ENCODE data around the gene PIK3R1. TPM values are rescaled to one million over a fixed set of nuclear protein-coding genes. Genes with fewer than 3 reads are reported as not detected.

Gene PIK3R1
- total RNA-seq, 1 donor from 2014 or later: 18.4 TPM

DNA sequence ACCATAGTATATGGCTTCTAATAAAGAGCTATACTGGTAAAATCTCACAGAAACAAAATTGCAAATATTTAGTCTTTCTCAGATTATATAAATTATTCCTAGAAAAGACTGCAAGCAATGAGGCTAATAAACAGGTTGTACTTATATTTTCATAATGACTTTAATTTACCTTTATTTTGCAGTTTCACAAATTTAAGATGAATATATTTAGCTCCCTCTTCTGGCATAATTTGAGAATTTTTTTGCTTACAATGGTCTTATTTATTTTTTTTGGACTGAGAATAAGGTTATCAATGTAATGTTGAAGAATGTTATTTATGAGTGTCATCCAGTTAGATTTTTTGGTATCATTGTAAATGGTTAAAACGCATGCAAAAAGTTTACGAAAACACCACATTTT, 56.7 kb downstream of the PIK3R1 start:
- DNase-seq: peak; percentile 44

DNA sequence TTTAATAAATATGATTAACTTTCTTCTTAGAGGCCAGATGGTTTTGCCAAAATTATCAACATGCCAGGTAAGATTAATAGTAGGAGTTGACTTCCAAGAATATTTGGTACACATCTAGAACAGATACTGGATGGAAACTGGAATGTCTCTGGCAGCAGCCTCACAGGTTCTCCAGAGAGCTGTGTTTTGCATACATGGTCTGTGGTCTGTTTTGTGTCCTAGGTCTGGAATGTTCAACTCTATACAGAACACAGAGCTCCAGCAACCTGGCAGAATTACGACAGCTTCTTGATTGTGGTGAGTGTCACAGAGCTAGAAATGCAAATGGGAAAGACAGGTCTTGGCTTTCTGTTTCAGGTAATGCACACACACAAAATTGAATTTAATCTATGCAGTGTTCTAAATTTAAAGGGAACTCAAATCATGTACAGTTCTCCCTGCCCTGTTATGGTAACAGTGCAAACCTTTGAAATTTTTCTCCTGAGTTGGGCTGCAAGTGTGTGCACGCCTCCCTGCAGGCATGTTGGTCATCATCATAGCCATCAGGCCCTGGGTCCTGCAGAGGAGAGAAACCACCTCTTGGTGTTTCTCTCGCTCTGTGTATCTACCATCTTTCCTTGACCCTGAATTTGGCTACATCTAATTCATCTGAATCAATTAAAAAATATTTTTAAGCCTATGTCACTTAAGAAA, 58.3 kb downstream of the PIK3R1 start:
- no peak for DNase-seq

DNA sequence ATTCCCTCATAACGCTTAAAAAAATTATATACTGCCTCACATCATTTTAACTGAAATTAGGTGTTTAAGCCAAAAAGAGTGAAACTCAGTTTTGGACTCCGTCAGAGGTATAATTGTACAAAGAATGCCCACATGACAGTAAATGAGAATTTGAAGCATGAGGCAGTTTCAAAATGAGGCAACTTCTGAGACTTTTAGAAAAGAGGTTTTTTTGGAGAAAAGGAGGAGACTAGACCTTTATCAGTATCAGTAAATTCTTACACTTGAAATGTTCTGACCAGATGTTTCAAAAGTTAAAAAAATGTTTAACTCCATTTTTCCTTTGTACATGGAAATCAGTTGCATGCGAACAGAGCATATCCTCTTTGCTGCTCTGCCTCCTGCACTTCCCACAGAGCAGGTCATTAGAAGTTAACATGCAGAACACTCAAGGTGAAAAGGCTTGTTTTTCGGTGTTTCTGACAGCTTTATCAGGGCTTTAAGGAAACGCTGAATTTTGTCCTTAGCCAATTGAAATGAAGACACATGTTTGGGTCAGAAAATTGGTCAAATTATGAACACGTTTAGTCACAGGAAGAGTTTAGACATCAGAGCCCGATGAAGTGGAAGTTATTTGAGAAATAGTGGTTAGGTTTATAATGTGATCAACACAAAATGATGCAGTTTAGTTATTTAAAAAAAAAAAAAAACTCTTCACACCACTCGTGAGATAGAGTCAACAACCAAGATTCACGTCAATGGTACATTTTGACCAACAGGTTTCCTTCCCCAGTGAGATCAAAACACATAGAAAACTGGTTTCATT, 59.5 kb downstream of the PIK3R1 start:
- no peak for DNase-seq

DNA sequence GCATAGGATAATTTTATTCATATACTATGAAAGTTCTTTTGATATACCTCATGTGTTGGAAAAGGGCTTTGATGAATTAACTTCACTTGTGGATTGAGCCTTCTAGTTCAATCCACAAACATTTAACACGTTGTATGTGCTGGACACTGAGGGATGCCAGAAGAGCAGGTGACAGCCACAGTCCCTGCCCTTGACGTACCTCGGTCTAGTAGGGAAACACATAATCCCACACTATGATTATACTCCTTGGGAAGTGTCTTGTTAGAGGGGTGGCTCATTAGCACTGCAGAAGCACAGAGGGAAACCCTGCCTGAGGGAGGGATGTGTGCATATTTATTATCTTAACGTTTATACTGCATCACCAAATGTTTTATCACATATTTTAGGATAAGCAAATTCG, 61.2 kb downstream of the PIK3R1 start:
- no peak for DNase-seq

DNA sequence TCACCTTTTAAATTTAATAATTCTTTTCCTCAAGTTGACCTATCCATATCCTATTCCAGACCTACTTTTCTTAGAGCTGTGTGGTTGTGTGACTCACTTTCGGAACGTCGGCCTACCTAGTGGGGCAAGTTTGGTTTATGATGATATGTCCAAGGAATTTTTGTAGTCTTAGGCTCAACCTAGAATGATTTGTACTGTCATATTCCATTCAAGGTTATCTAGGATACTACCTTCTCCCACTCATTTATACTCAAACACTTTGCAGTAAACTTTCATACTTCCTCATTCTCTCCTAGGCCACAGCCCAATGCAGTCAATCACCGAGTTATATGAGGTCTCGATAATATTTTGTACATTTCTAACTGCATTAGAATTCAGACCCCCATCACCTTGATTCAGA, 61.9 kb downstream of the PIK3R1 start:
- no peak for DNase-seq

DNA sequence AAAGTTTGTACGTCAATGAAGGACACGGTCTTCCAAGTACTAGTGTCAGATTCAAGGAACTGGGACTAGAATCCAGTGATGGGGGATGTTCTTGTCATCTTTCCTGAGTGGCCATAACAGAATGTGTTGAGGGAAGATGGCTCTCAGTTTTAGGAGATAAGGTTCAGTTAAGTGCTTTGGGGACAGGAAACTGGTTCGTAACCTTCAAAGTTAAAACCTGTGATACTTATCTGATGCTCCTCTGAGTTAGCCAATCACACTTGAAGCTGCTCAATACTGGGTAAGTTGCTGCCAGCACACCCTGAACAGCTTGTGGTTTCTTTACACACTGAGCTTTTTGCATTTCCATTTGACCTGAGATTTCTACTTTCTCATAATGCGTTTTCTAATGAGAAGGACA, 64.4 kb downstream of the PIK3R1 start:
- no peak for DNase-seq

DNA sequence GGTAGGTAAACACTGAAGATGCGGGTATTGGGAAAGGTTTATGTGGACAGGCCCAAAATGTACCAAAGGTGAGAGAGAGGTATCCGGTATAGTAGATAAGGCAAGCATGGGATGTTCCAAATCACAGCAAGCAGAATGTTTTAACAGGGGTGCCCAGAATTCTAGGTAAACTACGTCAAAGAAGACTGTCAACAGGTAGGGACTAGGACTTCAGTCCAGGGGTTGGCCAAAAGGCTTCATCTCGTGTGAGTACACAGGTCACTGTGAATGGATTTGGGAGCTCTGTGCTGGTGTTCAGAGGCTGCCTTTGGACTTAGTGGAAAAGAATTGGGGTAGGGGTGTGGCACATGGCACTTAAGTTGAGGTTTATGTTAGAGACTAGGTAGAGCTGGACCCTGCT, 66.4 kb downstream of the PIK3R1 start:
- DNase-seq: no peak

DNA sequence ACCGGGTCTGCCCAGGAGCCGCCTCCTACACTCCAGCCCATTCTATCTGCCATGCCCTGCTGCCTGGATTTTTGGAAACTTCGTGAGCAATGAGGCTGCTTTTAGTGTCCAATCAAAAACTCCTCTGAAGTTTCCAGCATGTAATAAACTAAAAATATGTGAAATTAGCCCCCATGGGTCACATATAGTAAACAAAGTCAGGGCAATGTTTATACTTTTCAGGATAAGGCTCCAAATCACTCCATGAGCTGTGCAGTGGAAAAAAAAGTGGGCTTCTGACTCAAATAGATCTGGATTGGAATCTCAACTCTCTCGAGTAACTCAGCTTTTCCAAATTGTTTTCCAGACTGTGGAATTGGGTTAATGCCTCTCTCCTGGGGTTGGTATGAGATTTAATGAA, 68.2 kb downstream of the PIK3R1 start:
- no peak for DNase-seq

DNA sequence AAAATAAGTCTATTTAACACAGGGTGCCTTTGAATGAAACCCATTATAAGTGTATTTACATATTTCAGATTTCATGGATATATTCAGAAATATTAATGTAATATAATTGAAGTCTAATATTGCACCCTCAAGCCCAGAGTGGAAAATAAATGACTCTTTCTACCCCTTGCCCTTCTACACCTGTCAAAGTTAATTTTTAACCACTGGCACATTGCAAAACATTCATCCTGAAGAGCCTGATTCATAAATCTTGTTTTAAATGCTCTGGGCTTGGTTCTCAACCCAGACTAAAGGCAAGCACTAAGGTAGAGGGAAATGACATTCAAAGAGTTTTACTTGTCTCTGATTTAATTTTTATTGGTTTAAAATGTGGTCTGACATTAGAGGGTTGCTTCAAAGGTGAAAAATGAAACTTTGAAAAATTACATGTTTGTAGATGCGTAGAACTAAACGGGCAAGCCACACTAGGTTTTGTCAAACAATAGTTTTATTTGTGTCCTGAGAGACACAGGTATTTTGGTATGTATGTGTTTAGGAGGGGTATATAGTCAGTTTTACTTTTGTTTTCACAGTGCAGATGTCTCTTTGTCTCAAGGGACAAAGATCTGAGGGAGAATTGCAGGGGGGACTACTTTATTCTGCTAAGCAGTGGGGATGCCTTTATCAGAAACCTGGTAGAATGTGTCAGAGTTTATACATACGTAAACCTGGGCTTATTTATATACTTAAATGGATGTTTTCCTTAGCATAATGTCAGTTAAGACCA, 69.7 kb downstream of the PIK3R1 start:
- no peak for DNase-seq

DNA sequence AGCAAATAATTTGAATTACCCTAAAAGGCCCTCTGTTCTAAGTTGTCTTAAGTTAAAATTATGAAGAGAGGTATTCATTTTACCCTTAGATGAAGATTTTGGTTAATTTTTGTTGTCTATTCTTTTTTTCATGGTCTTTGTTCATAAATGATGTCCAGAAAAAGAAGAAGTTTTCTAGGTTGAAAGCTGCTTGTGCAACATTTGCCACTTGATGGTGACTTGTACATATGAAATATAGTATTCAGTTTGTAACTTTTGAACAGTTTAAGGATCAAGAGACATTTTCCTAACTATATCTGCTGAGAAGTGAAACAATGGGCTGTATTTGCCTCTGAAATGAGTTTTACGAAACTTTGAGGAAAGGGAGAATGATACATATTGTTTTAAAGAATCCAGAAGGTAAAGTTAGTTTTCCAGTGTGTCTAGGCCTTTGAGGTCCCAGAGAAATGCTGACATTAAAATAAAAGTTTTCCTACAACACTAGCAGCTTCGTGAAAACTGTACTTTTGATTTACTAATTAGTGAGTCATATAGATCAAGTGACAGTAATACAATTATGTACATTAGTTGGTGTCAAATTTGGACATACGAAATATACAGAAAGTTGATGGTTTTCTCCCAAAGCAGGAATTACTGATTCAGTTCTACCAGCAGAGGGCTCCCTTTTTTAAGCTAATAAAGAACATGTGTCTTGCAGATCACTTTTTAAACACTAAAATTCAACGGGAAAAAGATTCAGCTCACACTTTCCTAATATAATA, 70.5 kb downstream of the PIK3R1 start:
- peak; percentile 76 for DNase-seq

DNA sequence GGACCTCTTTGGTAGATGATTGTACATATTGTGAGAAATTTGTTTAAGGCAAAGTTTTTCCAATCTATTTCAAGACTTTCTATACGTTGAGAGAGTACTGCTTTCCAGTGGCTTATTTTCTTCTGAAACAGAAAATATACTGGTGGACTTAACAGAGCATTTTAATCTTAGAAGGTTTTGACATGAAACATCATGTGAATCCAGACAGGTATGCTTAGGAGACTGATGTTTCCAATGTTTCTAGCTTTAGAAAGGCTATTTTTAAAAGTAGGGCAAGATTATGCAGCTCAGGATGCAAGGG, 71.0 kb downstream of the PIK3R1 start:
- DNase-seq: no peak

DNA sequence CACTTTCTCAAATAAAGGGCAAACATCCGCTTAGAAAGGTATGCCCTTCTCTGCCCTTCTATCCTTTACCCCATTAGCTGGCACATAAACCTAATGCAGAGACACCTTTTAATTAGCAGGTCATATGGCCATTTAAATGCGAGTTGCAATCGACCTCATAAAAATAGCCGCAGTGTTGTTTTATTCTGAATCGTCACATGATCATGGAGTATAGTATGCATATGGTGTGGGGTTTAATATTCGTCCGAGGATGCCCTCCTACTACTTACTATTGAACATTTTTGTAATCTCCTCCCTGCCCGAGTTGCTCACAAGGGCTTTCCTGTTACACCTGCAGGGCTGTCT, 72.0 kb downstream of the PIK3R1 start:
- no peak for DNase-seq

DNA sequence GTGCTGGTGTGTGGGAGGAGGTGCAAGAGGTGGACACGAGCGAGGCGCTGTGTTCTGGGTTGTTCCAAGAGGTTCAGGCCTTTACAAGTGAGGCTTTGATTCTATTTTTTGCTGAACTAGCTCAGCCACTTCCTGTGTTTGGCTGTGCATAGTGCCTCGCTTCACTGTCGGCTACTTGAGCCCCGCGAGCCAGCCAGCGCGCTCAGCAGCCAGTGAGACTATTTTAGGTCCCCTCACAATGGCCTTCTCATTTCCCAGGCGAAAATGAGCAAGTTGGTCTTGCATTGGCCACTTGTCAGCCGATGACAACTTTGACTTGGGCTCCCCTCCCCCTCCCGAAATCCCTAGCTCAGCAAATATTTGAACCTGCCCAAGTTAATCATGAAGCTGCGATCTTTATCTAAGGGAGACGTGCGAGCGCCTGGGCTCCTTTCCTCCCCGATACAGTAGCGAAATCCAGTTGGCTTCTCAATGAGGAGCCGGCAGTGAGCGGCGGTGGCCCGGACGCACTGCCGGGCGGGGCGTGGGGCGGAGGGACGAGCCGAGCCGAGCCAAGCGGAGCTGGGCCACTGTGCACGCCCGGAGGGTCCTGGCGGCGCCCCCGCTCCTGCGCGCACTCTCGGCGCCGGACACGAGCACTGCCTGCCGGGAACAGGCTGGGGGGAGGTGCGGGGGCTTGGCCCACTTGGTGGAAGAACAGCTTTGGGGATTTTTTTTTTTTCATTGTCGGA, 72.6 kb downstream of the PIK3R1 start:
- peak; percentile 69 for DNase-seq

DNA sequence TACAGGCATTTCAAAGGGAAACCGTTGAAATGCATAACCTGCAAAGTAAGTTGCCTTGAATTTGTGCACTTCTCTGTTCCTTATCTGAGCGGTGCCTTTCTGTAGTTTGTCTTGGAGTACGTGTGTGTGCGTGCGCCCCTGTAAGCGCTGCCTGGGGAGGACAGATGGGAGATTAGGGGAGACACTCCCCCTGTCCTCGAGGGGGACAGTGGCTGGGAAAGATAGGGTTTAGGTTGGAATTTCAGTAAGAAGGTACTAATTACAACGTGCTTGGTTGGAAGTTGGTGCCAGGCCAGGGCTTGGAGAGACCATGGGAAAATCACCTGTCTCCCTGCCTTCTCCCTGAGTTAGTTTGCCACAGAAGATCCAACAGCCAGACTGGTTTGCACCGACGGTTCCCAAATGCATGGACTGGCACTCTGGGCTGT, 73.2 kb downstream of the PIK3R1 start:
- no peak for DNase-seq

DNA sequence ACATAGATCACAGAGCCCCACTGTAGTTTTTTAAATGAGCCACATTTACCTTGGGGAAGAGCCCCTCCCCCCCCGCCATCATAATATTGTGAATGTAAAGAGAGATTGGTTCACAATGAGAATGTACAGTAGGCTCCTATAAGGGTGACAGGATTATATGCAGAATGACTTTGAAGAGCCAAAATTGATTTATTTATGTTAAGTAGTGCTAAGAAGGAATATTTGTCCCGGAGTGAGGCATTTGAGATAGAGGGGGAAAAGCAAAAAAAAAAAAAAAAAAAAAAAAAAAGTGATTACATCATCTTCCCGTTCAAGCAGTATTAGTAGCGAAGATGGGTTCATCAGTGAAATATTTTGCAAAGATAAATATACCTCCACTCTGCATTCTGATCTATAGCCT, 73.9 kb downstream of the PIK3R1 start:
- no peak for DNase-seq

DNA sequence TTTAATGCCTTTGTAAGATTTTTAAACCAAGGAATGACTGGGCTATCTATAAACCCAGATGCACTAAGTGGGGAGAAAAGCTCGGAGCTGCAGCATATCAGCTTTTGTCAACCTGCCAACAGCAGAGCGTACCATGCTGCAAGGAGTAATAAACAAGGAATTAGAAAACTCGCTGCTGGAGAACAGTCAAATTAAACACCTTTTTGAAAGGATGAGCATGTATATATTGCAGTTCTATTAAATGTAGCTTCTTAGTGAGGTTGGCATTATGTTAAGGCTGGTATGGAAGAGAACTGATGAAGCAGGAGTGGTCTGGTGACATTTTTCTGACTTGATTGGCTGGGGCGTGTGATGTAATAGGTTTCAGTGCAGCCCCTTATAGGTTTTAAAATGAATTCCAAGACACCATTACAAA, 74.7 kb downstream of the PIK3R1 start:
- DNase-seq: no peak

DNA sequence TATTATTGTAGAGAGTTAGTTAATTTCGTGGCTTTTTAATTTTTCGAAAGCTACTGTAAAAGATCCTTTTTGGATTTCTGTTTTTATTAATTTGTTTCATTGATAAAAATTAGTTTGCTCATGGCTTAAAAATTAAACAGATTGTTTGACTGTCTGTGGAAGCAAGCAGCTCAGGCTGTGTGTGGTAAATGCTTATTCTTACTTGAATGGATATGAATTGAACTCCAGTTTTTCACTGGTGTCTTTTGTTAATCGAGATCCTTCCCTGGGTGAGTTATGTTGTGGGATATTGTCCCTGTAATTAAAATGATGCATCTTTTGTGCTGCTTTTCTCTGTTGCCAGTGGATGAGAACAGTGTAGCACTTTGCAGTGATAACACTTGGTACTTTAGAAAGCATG, 75.3 kb downstream of the PIK3R1 start:
- no peak for DNase-seq

DNA sequence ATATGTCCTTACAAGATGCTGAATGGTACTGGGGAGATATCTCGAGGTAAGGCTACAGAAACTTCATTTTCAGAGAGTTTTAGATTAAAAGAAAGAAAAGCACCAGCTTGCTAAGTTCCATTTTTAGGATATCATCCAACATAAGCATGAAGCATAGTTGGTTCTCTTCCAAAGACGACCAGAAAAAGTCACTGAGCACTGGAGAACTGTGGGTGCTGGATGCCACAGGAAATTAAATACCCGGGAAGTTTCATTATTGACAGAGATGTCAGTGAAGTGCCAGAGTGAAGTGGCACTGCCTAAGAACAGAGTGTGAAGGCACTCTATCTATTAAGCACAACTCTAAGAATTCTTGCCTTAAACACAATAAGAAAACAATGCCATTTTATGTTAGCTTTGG, 76.8 kb downstream of the PIK3R1 start:
- no peak for DNase-seq

DNA sequence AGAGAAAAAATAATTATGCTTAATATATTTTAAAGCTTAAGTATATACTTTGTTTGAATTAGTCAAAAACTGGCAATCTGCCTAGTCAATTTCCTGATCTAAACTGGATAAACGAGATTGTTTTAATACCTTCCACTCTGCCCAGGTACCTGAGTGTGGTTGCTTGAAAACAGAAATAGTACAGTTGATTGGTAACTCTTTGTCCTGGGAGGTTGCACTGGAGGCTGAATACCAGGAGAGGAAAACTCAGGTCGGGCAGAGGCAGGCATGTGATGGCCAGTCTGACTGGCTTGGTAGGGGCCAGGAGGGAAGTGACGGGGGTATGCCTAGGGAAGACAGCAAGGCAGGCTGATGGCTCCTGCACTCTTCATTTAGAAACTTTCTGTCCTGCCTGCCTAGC, 80.2 kb downstream of the PIK3R1 start:
- no peak for DNase-seq

DNA sequence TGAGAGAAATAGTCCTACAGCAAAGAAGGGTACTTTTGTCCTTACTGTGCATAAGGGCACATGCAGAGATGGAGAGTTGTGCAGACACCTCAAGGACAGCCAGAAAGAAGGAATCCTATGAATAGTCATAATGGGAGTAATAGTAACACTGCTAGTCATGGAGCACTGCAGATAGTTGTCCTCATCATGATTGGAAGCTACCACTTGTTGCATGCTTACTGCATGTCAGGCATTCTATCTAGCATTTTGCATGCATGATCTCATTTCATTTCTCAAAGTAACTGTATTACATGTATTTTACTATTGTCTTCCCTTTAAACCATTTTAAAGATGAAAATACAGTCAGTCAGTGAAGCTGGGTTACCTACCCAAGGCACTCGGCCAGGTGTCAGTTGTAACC, 81.3 kb downstream of the PIK3R1 start:
- DNase-seq: no peak

DNA sequence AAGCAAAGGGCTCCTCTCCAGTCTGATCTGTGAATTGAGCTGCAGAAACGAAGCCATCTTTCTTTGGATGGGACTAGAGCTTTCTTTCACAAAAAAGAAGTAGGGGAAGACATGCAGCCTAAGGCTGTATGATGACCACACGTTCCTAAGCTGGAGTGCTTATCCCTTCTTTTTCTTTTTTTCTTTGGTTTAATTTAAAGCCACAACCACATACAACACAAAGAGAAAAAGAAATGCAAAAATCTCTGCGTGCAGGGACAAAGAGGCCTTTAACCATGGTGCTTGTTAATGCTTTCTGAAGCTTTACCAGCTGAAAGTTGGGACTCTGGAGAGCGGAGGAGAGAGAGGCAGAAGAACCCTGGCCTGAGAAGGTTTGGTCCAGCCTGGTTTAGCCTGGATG, 82.1 kb downstream of the PIK3R1 start:
- no peak for DNase-seq

DNA sequence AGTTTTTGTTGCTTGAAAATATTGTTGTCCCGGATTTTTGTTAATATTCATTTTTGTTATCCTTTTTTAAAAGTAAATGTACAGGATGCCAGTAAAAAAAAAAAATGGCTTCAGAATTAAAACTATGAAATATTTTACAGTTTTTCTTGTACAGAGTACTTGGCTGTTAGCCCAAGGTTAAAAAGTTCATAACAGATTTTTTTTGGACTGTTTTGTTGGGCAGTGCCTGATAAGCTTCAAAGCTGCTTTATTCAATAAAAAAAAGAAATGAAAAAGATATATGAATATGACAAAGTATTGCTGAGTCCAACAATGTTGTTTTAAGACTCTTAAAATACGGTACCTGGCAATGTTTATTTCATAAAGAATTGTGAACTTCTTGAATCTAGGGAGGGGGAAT, 82.9 kb downstream of the PIK3R1 start:
- DNase-seq: no peak

DNA sequence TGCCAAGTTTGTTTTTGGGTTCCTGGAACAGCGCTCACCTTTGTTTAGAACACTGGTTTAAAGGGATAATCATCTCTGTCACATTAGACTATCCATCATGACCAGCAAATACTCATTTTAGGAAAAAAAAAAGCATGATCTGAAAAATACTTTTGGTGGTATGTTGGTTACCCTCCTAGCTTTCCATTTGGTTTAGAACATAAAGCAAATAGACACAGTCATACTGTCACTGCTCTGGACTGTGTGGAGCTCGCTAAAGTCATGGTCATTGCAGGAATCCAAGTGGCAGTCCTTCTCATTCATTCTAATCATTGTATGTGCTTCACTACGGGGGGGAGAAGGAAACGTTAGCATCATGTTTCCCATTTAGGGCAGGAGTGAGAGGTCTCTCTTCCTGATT, 83.5 kb downstream of the PIK3R1 start:
- no peak for DNase-seq

Data from dermis blood vessel endothelial cell (primary cell).